HEK293T (cell line): ENCODE data around the gene HMGCR.
"Not testable (repeated sequence)": the region's sequence is repeated elsewhere in the genome, so short reads cannot be mapped to it uniquely, and the experiment has no call there.

Source experiments
- CTCF ChIA-PET: fragments of 350-600 bp; formaldehyde crosslinking; extraction: SDS; loops from one replicate; lab custom pipeline; 2021; ENCODE audit warnings: antibody characterized with exemption, inconsistent platforms; lab: Yijun Ruan, JAX
- POLR2A ChIA-PET: fragments of 350-600 bp; formaldehyde crosslinking; extraction: SDS; loops from one replicate; lab custom pipeline; 2020; ENCODE audit warnings: antibody characterized with exemption, inconsistent platforms; lab: Yijun Ruan, JAX
- DNase-seq: peaks from one replicate; pipeline ENCODE4 v3.0.0; 2012; ENCODE audit warnings: mixed read lengths; ENCODE audit errors: extremely low spot score
- ARNT ChIP-seq: fragments of 450-650 bp; IDR thresholded peaks from 2 replicates; pipeline ENCODE4 v1.6.1; 2017; ENCODE audit warnings: mild to moderate bottlenecking
- BHLHE40 ChIP-seq: fragments of 450-650 bp; IDR thresholded peaks from 2 replicates; pipeline ENCODE4 v1.6.1; 2016; ENCODE audit warnings: mild to moderate bottlenecking, moderate library complexity, borderline replicate concordance
- CTBP1 ChIP-seq: fragments of 450-650 bp; IDR thresholded peaks from 2 replicates; pipeline ENCODE4 v1.6.1; 2016; ENCODE audit warnings: borderline replicate concordance
- ELF4 ChIP-seq: fragments of 450-650 bp; IDR thresholded peaks from 2 replicates; pipeline ENCODE4 v1.6.1; 2017; ENCODE audit warnings: antibody characterized with exemption
- FOXA1 ChIP-seq: fragments of 450-650 bp; IDR thresholded peaks from 2 replicates; pipeline ENCODE4 v1.6.1; 2016; ENCODE audit warnings: mild to moderate bottlenecking
- FOXK2 ChIP-seq: fragments of 450-650 bp; IDR thresholded peaks from 2 replicates; pipeline ENCODE4 v1.6.1; 2016; ENCODE audit warnings: mild to moderate bottlenecking
- FOXM1 ChIP-seq: fragments of 450-650 bp; IDR thresholded peaks from 2 replicates; pipeline ENCODE4 v1.6.1; 2017; ENCODE audit warnings: mild to moderate bottlenecking, borderline replicate concordance
- HDGF ChIP-seq: fragments of 450-650 bp; IDR thresholded peaks from 2 replicates; pipeline ENCODE4 v1.6.1; 2017; ENCODE audit warnings: antibody characterized with exemption, borderline replicate concordance
- L3MBTL2 ChIP-seq: fragments of 450-650 bp; conservative IDR thresholded peaks from 2 replicates; pipeline ENCODE4 v1.6.1; 2016; ENCODE audit warnings: mild to moderate bottlenecking
- LEF1 ChIP-seq: fragments of 450-650 bp; IDR thresholded peaks from 2 replicates; pipeline ENCODE4 v1.6.1; 2017; ENCODE audit warnings: mild to moderate bottlenecking, borderline replicate concordance
- NFRKB ChIP-seq: fragments of 450-650 bp; IDR thresholded peaks from 2 replicates; pipeline ENCODE4 v1.6.1; 2016; ENCODE audit warnings: mild to moderate bottlenecking, moderate library complexity
- SP1 ChIP-seq: fragments of 450-650 bp; IDR thresholded peaks from 2 replicates; pipeline ENCODE4 v1.6.1; 2017
- SUZ12 ChIP-seq: fragments of 450-650 bp; IDR thresholded peaks from 2 replicates; pipeline ENCODE4 v1.6.1; 2016; ENCODE audit warnings: mild to moderate bottlenecking
- TARDBP ChIP-seq: fragments of 450-650 bp; IDR thresholded peaks from 2 replicates; pipeline ENCODE4 v1.6.1; 2016
- ZNF384 ChIP-seq: fragments of 450-650 bp; IDR thresholded peaks from 2 replicates; pipeline ENCODE4 v1.6.1; 2016
- TF ChIP-seq, protein P1 (sequence below): fragments of 450-650 bp; IDR thresholded peaks from 2 replicates; pipeline ENCODE4 v1.6.1; 2016

HMGCR gene

DNA sequence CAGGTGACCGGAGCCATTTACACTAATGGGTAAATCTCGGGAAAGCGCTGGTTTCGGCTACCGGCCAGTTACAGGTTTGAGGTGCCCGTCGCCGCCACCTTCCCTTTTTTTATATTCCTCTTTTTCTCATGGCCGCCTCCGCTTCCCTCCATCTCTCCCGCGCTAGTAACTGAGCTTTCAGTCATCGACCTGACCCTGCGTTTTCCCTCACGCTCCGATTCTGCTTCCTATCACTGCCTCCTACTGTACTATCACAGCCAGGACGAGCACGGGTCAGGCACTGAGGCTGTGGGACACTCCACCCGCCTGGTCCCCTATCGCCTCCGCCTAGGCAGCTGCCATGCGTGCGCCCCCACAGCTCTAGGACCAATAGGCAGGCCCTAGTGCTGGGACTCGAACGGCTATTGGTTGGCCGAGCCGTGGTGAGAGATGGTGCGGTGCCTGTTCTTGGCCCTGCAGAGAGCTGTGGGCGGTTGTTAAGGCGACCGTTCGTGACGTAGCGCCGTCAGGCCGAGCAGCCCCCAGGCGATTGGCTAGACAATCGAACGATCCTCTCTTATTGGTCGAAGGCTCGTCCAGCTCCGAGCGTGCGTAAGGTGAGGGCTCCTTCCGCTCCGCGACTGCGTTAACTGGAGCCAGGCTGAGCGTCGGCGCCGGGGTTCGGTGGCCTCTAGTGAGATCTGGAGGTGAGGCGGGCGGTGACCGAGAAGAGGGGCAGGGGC, at the start of gene HMGCR:
TSS of gene HMGCR (plus strand) at position 606 of the 722 bp plus-strand sequence. CDS start 5,386 bp downstream, outside the sequence.
- ChIA-PET POLR2A (interaction anchor here (0.5 to 1.7 kb wide), 16 partner anchors 9 to 332 kb away, joined by 3 to 16 read pairs (median 4); partner anchors contain the start of genes ANKRD31, CERT1 and POLK), CTCF (interaction anchor here (1.2 kb wide), 1 partner anchor 100 kb away, joined by 6 read pairs; the partner anchor contains the start of gene ANKRD31)
- TF ChIP-seq L3MBTL2 (peak; percentile 95), ARNT (no peak), HDGF (peak; percentile 87; the same call in 1 of the 2 replicates)
- TF ChIP-seq, protein P1, sequence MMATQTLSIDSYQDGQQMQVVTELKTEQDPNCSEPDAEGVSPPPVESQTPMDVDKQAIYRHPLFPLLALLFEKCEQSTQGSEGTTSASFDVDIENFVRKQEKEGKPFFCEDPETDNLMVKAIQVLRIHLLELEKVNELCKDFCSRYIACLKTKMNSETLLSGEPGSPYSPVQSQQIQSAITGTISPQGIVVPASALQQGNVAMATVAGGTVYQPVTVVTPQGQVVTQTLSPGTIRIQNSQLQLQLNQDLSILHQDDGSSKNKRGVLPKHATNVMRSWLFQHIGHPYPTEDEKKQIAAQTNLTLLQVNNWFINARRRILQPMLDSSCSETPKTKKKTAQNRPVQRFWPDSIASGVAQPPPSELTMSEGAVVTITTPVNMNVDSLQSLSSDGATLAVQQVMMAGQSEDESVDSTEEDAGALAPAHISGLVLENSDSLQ: peak; percentile 79
- DNase-seq: peak; percentile 91

- DNase-seq, CTCF ChIA-PET, POLR2A ChIA-PET: not testable (repeated sequence)
Measured at GRCh38 chr5:75291844-75292243, 45.2 kb upstream of the HMGCR start.

DNA sequence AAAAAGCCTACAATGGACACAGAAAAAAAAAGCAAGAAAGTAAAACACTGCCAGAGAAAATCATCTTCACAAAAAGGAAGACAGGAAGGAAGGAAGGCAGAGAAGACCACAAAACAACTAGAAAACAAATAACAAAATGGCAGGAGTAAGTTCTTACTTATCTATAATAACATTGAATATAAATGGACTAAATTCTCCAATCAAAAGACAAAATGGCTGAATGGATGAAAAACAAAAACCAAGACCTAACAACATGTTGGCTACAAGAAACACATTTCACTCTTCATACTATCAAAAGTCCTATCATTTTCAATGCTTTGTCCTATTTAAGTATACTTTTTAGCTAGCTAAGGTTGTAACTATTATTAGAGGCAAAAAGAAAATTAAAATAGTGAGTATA, 36.9 kb upstream of the HMGCR start:
- TF ChIP-seq LEF1 (no peak), ZNF384 (no peak), NFRKB (no peak), TARDBP (no peak), SUZ12 (no peak), FOXK2 (no peak), L3MBTL2 (no peak), ARNT (no peak), SP1 (no peak), HDGF (no peak), FOXM1 (no peak), BHLHE40 (no peak), ELF4 (no peak), CTBP1 (no peak), FOXA1 (no peak)
- TF ChIP-seq, protein P1: no peak
- DNase-seq: no peak
- ChIA-PET CTCF (no interaction called here), POLR2A (no interaction called here)

GRCh38 chr5:75303419-75303818, 33.6 kb upstream of the HMGCR start:
- DNase-seq: no peak
- ChIA-PET POLR2A (no interaction called here), CTCF (no interaction called here)
- TF ChIP-seq FOXM1 (no peak), SP1 (no peak), ELF4 (no peak), CTBP1 (no peak), BHLHE40 (no peak), L3MBTL2 (no peak), HDGF (no peak), ARNT (no peak), LEF1 (no peak), NFRKB (no peak), FOXA1 (no peak), FOXK2 (no peak), TARDBP (no peak), SUZ12 (no peak), ZNF384 (no peak)
- TF ChIP-seq, protein P1: no peak

DNA sequence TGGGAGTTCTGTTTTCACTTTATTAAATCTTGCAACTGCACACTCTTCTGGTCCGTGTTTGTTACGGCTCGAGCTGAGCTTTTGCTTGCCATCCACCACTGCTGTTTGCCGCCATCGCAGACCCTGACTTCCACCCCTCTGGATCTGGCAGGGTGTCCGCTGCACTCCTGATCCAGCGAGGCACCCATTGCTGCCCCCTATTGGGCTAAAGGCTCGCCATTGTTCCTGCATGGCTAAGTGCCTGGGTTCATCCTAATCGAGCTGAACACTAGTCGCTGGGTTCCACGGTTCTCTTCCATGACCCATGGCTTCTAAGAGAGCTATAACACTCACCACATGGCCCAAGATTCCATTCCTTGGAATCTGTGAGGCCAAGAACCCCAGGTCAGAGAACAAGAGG, 32.5 kb upstream of the HMGCR start:
- POLR2A ChIA-PET, DNase-seq, CTCF ChIA-PET: not testable (repeated sequence)

DNA sequence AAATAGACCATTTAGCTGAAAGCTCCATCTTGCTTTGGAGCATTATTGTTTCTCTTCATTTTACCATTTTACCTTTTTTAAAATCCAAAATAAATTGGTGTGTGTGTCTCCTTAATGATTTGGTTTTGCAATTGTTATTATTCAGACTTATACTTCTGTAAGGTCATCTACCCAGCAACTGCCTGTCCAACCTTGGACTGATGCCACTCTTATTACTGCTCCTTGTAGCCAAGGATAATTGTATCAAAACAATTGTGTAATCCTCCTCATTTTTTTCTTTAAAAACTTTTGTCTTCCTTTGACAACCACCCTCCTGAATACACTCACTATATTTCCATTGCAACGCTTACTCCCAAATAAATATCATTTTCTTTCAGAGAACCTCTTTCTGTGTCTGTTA, 30.3 kb upstream of the HMGCR start:
- no peak for TF ChIP-seq SUZ12
- TF ChIP-seq TARDBP: no peak
- no peak for TF ChIP-seq LEF1
- no peak for TF ChIP-seq NFRKB
- TF ChIP-seq FOXM1: no peak
- no peak for TF ChIP-seq L3MBTL2
- TF ChIP-seq, protein P1: no peak
- no peak for TF ChIP-seq BHLHE40
- no peak for DNase-seq
- ChIA-PET POLR2A (no interaction called here), CTCF (no interaction called here)
